Kidney glomerular epithelial cell (primary cell): ENCODE data around the gene STMP1.
"Not testable (repeated sequence)": the region's sequence is repeated elsewhere in the genome, so short reads cannot be mapped to it uniquely, and the experiment has no call there.

Experiments
- DNase-seq: peaks from one replicate; lab custom pipeline; 2025; lab: John Stamatoyannopoulos, UW

The STMP1 gene

GRCh38 chr7:135664046-135664589 lies 1.8 kb downstream of the STMP1 start:
- DNase-seq = no peak

GRCh38 chr7:135665042-135665441 lies 2.7 kb downstream of the STMP1 start:
- no peak for DNase-seq

DNA sequence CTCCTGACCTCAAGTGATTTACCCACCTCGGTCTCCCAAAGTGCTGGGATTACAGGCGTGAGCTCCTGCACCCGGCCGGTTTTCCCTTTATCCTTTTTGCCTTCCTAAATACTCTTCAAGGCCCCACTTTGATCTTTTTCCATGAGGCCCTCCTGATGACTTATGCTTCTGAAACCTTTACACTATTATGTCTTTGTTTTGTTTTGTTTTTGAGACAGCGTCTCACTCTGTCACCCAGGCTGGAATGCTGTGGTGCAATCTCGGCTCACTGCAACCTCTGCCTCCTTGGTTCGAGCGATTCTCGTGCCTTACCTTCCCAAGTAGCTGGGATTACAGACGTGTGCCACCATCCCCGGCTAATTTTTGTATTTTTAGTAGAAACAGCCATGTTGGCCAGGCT lies 3.8 kb downstream of the STMP1 start:
- no peak for DNase-seq

DNA sequence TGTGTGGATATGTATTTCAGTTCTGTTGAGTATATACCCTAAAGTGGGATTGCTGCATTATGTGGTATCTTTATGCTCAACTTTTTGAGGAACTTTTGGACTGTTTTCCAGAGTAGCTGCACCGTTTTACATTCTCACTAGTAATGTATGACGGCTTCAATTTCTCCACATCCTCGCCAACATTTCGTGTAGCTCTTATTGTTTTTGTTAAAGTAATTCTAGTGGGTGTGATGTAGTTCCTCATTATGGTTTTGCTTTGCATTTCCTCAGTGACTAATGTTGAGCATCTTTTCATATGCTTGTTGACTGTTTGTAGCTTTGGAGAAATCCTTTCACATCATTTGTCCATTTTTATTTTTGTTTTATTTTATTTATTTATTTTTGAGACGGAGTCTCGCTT lies 4.5 kb downstream of the STMP1 start:
- no peak for DNase-seq

DNA sequence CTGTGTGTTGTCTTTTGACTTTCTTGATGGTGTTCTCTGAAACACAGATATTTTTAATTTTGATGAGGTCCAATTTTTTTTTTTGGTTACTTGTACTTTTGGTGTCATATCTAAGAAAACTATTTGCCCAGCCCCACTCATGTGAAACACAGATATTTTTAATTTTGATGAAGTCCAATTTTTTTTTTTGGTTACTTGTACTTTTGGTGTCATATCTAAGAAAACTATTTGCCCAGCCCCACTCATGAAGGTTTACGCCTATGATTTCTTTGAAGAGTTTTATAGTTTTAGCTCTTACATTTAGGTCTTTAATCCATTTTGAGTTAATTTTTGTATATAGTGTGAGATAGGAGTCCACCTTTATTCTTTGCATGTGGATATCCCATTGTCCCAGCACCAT lies 5.3 kb downstream of the STMP1 start:
- not testable (repeated sequence) for DNase-seq

DNA sequence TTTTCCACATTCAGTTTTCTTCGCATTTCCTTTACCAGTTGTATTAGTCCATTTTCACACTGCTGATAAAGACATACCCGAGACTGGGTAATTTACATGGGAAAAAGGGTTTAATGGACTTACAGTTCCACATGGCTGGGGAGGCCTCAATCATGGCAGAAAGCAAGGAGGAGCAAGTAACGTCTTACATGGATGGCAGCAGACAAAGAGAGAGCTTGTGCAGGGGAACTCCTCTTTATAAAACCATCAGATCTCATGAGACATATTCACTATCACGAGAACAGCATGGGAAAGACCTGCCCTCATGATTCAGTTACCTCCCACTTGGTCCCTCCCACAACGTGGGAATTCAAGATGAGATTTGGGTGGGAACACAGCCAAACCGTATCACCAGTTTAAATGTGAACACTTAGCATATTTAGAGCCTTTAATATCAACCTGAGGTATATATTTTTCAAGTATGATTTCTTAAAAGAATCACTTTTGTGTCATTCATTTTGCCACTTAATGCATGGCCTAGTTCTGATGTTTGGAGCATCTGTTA lies 6.6 kb downstream of the STMP1 start:
- DNase-seq = not testable (repeated sequence)

- no peak for DNase-seq
These were observed 7.5 kb downstream of the STMP1 start for GRCh38 chr7:135669774-135670173.

GRCh38 chr7:135670179-135670578 lies 7.9 kb downstream of the STMP1 start:
- no peak for DNase-seq

GRCh38 chr7:135672560-135673359 lies 10.4 kb downstream of the STMP1 start:
- DNase-seq = peak; percentile 75

- DNase-seq = peak; percentile 47
These were observed 11.0 kb downstream of the STMP1 start for GRCh38 chr7:135673360-135673706.

- peak; percentile 29 for DNase-seq
These were observed 16.6 kb downstream of the STMP1 start for GRCh38 chr7:135678612-135679575.

DNA sequence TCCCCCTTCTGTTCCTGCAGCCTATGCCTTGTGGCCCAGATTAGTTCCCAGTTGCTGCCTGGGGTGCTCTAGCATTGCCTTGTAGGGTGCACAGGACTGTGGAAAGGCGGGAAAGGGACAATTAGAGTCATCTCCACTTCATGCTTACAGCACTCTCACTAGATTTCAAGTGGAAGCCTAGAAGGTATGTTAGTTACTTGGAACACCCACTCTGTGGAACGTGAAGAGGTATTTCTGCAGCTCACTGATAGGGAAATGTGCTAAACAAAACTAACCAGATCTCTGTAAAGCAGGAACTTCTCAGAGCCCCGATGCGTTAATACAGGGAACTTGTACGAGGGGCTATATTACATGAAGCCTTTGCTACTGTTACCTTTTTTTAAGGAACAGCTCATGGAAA lies 19.4 kb downstream of the STMP1 start:
- no peak for DNase-seq

GRCh38 chr7:135682191-135682590 lies 19.9 kb downstream of the STMP1 start:
- no peak for DNase-seq

DNA sequence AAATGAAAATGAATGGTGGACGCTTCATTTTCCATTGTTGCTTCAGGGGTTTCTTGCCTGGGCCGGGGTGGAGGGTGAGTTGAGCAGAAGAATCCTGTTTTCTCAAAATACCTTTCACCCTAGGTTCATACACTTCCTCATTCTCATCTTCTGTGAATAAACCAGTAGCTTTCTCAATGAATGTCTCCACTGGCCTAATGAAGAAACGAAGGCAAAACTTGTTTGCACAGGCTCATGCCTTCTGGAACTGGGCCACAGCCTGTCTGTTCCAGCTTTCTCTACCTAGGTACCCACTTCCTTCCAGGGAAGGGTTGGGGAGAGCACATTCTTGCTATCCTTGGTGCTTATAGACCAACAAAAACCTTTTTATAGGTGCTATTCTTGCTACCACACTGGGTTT lies 21.3 kb downstream of the STMP1 start:
- no peak for DNase-seq

GRCh38 chr7:135684136-135684535 lies 21.8 kb downstream of the STMP1 start:
- peak; percentile 35 for DNase-seq

- no peak for DNase-seq
These were observed 22.4 kb downstream of the STMP1 start for GRCh38 chr7:135684699-135685098.

DNA sequence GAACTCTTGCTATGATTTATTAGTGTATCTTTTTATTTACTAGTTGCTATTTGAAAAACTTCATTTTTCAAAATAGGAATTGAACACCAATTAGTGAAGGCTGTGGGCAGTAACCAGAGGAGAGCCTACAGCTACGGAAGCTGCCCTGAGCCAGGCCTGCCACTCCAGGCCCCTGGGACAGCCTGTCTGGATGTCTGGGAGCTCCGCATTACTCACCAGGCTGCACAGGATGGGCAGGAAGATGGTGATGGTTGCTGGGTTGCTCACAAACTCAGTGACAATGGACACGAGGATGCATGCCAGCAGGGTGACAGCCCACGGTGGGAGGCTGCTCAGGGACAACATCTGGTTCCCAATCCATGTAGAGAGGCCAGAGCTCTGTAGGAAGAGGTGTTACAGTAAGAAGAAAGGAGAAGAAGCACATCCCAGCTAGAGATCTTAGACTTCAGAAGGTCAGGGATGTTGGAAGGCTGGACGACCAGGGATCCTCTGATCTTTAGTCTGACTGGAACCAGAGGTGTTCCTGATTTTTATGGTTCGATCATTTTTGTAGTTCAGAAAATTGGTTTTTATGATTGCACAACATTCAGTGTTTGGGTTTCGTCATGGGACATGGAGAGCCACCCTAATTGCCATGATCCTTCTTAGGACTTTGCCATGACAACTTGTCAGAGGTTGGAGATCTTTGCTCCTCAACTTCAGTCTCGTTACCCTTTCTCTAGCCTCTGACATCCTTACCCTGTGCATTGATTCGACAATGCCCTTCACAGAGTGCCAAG lies 23.2 kb downstream of the STMP1 start:
- no peak for DNase-seq

GRCh38 chr7:135687466-135687865 lies 25.2 kb downstream of the STMP1 start:
- no peak for DNase-seq

DNA sequence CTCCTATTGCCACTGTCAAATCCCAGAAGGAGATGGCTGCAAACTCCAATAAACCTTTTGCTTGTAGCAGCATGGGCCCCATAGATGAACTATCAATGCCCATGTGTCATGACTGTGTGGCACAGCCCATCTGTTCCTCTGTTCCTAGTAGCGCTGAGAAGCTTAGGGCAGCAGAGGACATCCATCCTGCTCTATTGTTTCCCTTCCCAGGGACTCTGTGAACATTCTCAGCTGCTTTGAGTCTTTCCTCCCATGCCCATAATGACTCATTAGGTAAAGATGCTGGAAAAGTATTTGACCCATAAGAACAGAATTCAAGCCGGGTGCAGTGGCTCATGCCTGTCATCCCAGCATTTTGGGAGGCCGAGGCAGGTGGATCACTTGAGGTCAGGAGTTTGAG lies 28.3 kb downstream of the STMP1 start:
- peak; percentile 24 for DNase-seq

DNA sequence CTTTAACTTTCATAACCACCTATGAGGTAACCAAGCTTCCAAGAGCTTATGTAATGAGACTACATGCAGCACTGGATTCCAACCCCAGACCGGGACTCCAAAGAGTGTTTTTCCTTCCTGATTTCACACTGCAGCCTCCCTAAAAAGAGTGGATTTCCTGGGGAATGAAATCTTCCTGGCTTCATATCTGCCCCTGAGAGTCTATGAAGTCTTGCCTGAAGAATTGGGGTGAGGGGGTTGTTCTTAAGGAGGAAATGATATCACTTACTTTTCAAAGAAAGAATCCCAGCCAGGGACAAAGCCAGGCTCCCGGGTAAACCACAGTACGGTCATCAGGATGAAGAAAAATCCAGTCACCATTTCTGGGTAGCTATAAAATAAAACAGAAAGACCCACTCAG lies 29.7 kb downstream of the STMP1 start:
- no peak for DNase-seq

DNA sequence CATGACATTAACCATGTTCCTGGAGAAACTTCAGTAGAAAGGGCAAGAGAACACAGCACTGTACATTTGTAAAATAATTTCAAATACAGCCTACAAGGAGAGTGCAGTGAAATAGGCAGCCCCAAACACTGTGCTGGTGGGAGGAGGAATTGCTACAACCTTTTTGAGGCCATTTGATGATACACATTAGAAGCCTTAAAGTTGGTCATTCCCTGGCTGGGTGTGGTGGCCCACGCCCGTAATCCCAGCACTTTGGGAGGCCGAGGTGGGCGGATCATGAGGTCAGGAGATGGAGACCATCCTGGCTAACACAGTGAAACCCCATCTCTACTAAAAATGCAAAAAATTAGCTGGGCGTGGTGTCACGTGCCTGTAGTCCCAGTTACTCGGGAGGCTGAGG lies 30.3 kb downstream of the STMP1 start:
- not testable (repeated sequence) for DNase-seq

GRCh38 chr7:135693558-135693957 lies 31.2 kb downstream of the STMP1 start:
- DNase-seq = no peak
